HG02970 (cell line): ENCODE measurements around the gene SKAP1.

Experiments used
- ATAC-seq: cut with Tn5 transposase; IDR thresholded peaks from one replicate; pipeline ENCODE4 v1.9.1; 2021; ENCODE audit warnings: mild to moderate bottlenecking, moderate library complexity, moderate number of reproducible peaks; ENCODE audit not compliant: unreplicated experiment, low FRiP score

SKAP1 gene

DNA sequence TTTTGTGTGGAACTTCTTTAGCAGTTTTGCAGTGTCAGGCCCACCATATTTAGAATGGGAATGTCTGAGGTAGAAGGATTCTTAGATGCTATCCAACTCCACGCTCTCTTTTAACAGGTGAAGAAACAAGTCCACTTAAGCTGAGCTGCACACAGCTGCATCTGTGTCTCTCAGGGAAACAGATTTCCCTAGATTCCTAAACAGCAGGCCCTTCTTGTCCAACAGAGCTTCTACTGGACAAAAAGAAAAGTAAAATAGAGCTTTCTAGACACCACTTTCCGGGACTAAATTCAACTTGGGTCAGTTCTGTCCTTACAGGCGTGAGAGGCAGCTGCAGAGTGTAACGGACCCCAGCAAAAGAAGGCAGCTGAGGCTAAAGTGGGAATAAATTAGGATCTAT lies 270.8 kb downstream of the SKAP1 start:
- ATAC-seq, result no peak

DNA sequence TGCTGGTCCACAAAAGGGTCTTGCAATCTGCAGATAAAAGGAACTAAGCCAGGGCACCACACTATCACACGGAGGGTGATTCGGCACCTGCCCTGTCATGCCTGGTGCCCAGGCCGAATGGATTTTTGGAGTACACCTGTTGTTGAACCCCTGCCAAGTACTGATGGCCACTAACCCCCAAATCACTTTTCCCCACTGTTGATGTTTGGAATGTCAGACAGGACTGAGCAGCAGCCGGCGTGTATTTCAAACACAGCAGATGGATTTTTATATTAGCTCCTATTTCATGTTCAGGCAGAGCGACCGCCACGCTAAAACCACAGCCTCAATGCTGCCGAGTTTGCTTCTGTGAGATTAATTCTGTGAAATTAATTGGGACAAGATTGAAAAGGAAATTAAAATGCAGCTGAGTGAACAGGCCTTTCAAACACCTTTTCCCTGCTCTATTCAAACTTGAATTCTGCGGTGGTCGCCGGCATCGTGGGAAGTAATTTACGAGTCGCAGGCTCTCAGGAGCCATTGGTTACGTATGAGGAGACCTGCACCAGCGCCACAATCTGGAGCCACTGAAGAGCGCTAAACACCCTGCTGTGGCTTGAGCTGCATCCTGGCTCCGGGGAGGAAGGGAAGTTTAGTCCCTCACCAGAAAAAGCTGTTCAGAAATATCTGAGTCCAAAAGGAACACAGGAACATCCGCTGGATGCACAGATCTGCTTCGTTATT lies 274.0 kb downstream of the SKAP1 start:
- ATAC-seq, result no peak

DNA sequence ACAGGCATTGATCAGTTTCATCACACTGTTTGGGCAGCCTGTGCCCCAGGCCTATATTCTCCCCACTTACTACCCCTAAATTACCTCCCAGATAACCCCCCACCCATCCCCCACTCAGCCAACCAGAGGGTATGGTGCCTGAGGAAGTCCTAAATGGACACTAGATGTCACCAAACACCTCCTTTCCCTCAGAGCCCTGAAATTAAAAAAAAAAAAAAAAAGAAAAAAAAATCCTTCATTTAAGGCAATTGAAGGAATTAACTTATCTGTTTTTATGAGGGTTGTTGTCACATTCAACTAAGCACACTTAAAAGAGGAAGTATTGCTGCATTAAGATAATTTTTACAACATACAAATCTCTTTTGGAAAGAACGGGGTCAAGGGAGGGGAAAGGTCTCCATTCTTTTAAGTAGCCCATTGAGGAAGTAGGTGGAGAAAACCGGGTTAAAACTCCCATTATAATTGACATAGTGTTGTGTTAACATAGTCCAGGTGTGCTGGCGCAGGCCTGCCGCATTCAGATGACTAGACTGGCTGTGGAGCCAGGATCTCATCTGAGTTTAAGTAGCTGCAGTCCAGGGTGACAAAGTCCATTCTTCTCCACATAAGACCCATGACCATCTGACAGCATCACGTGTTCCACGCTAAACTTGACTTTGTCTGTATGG lies 276.2 kb downstream of the SKAP1 start:
- no peak for ATAC-seq

DNA sequence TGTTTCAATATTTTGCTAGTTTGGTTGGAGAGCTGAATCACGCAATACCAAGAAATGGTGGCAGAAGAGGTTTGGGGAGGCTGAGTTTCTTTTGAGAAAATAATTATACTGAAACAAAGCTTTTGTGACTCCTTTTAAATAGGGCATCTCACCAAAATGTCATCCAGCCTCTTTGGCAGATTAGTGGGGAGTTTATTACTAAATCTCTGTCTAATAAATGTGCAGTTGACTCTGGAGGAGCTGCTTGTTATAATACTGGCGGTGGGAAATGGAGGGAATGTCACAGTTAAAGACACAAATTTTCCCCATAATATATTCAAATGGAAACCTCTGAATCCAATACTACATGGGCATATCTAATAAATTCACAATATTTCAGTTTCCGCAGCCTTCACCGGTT lies 277.7 kb downstream of the SKAP1 start:
- ATAC-seq, result no peak

DNA sequence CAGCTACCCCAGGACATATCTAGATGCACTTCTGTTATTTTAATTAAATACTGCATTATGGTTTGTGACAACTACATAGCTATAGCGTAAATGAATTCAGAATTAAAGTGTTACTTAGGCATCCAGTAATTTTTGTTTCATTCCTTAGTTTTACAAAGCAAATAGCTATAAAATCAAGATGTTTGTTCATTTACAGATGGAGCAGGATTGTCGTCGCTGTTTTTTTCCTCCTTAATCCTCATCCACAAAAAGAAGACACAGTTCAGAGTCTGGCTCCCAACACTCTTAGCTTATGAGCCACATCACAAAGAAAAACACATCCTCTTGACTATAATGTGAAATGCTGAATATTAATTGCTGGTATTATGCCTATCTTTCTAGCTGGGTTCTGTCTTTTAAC lies 278.8 kb downstream of the SKAP1 start:
- ATAC-seq, result no peak

DNA sequence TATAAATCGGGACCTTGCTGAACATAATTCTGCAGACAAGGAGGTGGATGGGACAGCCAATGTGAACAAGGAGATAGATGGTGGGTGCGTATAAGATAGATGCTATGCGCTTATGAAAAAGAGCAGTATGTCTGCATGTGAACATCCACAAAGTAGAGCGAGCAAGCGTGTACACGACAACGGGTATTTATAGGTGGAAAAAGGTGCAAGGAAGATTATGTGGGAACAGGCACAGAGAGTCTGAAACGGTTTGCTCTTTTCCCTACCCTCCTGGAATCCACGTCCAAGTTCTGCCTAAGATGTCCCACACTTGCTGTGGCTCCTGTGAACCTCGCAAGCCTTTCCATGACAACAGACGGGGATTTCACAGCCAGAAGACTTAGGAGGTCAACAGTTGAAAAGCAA lies 279.4 kb downstream of the SKAP1 start:
- no peak for ATAC-seq

DNA sequence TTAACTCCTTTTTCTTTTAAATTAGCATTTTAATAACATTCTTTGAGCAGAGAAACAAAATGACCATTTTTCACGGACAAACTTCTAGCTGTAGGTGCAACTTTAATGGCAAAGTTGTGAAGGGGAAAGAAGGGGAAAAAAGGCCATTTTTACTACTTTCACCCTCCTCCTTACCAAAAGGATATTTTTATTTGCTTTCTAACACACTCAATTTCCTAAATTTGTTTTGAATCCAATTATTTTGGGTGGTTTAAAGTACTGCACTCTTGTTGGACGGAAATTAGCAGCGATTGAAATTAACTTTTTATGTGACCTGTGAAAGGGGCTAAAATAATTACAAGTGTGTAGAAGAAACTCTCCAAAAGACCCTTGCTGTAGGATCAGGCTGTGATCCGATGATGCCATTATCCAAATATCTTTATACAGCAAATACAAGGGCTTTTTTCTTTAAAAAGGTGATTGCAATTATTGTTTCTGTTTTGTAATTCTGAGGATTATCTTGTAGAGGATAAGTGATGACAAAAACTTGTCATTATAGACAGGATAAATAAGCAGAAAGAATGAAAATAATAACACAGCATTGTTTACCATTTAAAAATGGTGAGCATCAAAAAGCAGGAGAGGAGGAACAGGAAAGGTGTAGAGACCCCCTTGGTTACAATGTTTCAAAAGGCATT lies 280.1 kb downstream of the SKAP1 start:
- ATAC-seq, result no peak

DNA sequence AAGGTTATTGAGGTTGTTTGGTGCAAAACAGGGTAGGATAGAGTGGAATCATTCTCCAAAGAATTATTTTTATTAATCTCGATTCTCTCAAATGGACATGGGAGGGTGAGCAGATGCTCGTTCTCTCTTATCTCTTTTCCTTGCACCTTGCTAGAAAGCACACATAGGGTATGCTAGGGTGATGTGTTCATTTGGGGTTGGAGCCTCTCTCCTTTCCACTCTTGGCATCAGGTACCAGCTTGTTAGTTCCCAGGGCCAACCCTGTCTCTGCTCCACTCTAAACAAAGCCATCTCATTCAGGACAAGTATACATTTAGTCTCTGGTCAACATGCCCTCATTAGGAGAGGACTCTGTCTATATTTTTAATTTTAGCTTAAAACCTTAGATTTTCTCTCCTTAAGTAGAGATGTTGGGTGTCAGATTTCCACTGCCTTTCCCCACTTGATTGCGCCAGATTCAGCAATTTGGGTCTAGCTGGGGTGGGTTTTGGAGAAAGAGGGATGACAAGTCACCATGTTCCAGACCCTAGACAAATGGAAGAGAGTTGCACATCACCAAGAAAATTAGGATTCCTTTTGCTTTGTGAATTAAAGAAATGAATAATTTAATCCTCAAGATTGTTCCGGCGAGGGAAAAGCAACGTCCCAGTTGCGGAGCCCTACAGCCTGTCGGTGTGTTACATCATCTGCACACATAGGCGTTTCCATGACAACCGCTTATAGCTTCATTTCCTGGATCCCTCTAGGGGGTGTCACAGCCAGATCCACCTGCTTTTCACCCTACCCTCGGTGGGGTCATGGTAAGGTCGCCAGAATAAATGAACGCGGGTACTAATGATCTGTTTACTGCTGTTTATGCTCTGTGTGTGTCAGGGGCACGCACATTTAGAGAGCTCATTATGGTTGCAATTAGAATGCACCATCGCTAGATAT lies 280.9 kb downstream of the SKAP1 start:
- no peak for ATAC-seq

DNA sequence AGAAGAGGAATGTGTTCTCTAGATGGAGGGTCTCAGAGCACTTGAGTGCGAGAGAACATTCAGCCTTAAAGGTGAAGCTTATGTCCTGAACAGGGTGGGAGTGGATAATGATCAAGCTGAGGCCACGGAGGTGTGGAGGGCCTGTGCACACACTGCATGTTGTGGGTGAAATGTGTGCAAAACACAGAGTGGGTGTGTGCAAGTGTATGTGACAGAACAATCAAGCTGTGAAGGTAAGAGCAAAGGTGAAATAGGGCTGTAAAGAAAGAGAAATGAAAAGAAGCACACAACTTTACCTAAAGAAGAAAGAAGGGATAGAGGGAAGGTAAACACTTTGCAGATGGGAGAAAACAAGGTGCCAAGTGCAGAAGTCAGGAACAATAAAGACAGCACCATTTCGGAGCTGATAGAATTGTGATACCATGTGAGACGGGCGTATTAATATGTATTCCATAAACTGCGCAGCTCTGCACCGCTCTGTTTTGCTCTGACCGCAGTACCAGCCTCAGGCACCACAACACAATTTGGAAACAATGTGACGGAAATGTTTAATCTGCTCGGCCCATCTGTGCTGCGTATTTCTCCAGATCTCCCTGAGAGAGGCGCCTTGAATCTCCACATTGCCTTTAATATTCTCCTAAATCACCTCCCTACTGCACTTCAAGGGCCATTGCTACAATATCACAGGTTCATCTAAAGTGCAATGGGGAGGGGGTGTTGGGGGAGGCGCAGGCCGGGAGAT lies 281.8 kb downstream of the SKAP1 start:
- no peak for ATAC-seq

DNA sequence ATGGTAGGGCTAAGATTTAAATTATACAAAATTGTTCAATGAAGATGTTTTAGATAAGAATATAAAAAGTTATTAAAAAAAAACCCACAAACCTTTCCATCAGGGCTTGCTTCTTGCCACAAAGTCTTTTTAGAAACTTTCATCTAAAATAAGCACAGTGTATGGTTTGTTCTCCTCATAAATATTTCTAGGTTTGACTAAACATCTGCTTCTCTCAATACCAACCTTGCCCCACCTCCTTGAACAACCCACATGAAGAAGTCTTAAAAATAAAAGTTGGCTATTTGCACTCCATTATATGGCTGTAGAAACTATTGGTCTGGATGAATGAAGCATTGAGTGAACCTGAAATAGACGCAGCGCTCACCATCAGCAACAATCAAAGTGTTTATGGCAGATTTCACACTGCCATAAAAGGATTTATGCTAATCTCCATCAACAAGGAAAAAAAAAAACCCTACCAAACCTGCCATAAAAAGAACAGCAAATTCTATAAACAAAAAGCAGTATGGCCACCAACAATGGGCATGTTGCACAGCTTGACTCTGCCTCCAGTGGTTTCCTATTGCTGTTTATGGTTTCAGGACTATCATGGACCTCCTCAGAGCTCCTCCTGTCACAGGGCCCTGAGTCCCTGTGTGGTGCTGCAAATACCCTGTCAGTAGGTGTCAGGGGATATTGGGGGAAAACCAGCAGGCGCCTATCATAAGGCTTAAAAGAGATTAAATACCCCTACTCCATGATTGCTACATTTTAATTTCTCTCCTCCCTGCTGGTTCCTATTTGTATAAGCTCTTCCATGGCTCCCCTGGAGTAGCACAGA lies 284.8 kb downstream of the SKAP1 start:
- ATAC-seq, result no peak

DNA sequence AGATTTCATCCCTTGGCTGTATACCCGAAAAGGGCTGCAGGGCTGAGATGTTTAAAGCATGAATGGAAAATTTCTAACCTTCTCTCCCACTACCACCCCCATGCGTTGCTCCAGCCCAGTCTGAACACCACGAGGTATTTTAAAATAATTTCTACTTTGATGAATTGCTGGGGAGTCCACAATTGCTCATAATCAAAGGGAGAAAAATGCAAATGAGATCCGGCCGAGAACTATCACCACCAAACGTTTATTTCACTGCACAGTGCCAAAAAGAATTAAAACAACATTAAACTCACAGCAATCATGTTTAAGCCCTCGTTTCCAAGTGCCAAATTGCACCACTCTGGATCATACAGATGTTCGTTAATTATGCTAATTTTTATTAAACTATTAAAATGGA lies 285.8 kb downstream of the SKAP1 start:
- ATAC-seq, result no peak

DNA sequence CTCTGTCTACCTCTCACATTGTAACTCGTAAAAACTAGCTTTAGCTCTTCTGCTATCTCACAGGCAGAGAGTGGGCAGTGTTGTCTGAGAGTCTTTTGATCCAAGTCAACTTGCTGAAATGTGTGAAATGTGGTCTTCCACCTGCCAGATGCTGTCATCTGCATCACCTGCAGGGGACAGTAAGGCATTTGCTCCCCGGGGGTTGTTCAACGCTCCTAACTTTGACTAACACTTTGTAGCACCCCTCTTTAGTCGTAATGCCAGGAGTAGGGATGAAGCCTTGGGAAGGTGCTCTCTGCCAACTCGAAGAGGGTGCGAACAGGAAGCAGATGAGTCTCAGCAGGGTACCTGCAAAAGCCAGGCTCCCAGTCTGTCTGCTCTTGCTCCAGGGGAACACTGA lies 286.4 kb downstream of the SKAP1 start:
- no peak for ATAC-seq

DNA sequence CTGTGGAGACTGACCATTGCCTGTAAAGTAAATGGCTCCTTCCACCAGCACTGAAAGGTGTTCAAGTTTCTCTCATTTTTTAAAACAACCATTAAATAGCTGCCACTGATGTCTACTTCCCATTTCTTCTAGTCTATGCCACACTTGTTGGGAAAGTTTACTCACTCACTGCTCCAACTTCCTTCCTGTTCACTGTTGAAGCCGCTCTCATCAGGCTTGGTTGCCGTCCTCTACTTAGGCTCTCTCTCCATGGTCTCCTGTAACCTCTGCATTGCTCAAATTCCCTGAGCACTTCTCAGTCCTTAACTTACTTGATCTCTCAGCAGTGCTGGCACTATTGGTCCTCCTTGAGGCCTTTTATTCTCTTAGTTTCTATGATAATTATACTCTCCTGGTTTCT lies 290.1 kb downstream of the SKAP1 start:
- no peak for ATAC-seq

DNA sequence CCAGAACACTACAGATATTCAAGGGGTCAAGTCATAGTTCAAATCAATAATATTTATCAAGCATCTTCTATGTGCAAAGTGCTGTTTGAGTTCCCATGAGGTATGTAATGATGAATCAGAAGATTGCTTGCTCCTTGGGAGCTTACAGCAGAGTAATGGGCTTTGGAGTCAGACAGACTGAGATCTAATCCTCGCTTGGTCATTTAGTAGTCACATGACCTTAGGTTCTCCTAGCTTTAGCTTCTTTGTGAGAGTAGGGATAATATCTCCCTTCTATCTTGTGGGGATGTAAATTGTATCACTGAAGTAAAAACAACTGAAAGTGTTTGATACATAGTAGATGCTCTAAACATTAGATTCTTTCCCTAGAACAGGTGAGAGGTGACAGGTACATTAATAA lies 292.4 kb downstream of the SKAP1 start:
- no peak for ATAC-seq

DNA sequence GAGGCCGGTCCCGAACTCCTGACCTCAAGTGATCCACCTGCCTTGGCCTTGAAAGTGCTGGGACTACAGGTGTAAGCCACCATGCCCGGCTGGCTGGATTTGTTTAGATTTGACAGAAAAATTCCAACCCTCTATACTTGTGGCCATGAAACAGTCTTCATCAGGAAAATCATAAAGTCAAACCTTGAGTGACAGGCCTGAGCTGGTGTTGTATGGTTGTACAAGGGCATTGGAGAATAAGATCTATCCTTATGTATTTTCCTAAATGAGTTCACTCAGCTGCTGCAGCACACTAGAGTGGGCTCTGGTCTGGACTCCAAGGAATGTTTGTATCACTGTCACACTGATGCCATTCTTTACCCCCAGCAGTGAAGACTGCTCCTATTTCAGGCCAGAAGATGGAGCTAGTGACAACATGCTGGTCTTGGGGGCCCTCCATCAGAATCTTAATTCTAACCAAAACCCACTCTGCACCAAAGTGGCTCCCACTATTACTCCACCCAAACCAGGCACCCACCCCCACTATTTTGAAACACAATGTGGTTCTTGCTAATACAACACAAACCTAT lies 295.0 kb downstream of the SKAP1 start:
- ATAC-seq, result no peak

DNA sequence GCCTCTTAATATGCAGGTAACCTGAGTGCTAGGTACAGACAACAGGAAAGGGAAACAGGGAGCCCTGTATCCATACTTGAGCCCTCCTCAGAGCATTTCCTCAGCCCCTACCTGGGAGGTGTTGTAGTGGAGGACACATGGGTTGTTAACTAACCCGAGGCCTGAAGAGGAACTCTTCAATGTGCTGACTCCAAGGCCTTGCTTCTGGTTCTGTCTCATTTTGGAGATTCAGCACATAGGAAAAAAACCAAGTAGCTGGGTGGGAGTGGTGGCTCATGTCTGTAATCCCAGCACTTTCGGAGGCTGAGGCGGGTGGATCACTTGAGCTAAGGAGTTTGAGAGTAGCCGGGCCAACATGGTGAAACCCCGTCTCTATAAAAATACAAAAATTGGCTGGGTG lies 297.6 kb downstream of the SKAP1 start:
- no peak for ATAC-seq

DNA sequence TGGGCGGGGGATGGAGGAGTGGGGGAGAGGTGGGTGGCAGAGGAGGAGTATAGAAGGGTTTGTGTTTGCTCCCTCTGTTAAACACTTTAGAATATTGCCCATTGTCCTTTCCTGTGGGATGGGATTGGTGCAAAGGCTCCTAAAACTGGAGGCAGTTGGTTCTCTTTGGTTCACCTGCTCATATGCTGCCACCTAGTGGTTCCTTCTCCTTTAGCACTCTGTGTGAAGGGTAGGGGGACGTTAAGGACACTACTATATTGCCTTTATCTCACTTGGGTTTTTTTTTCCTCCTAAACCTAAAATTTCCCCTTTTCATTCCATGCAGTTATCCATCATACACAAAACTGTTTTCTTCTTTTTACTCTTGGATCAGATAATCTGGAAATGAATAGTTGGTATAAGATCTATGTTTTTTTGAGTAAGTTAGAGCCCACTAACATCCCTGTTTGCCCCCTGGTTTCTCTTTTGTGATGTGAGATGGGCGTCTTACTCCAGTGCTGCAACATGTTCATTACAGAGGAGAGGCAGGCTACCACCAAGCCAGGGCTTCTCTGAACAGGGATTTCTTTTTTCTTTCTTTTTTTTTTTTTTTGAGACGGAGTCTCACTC lies 298.7 kb downstream of the SKAP1 start:
- no peak for ATAC-seq

DNA sequence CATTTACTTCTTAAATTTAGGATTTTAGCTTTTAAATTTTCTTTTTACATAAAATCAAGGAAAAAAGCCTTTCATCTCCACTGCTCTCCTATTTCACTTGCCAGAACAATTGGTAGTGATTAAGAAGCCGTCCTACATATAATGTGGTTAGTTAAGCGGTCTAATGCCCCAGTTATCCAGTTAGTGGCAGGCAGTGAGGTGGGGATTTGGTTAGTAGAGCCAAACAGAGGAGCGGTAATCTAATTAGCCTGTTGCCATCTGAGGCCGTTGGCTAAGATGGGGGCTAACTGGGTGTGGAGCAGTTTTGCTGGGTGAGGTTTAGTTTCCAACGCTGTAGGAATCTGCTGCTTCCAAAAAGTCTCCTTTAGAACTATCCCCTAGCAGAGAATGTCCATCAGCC lies 300.0 kb downstream of the SKAP1 start:
- ATAC-seq, result no peak

DNA sequence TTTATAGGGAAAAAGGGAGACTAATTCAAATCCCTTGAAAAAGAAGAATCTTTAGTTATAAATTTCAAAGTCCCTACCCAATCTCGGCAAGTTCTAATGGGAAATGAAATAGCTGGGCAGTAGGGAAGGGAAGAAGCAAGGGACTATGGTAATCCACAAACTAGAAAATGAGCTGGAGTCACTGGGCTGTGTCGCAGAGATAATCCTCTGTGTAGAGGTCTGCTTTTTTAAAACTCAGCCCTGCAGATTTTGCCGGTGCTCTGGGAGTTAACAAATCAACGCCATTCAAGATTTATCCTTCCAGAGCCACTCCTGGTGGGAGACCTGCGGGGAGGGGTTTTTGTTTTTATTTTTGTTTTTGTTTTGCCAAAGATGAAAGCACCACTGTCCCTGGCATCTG lies 301.6 kb downstream of the SKAP1 start:
- no peak for ATAC-seq
